Liver (tissue), 9 donors: Measurements from ENCODE around the gene PTPN14. TPM values are rescaled to one million over a fixed set of nuclear protein-coding genes. Genes with fewer than 3 reads are reported as not detected.

ENCODE experiments used
- DNase-seq: peaks from one replicate; pipeline ENCODE4 v3.0.0-alpha.2; 2017; ENCODE audit warnings: low spot score
- H3K27ac ChIP-seq, 2 donors: one replicate each; pipeline ENCODE4 v1.7.0; 2013; ENCODE audit warnings: inconsistent platforms in 2 of 2, low read length in 2 of 2, control low read depth in 1 of 2, low read depth in 1 of 2, mild to moderate bottlenecking in 1 of 2
- H3K27me3 ChIP-seq, 4 donors: one replicate each; pipeline versions ENCODE4 v1.6.1 to v1.7.0; 2013; ENCODE audit warnings: low read length in 3 of 4, inconsistent platforms in 1 of 4, mild to moderate bottlenecking in 1 of 4, moderate library complexity in 1 of 4; ENCODE audit not compliant: control insufficient read depth in 4 of 4, insufficient read depth in 4 of 4
- H3K36me3 ChIP-seq, 4 donors: one replicate each; pipeline versions ENCODE4 v1.6.1 to v1.7.0; 2013; ENCODE audit warnings: low read length in 3 of 4, mild to moderate bottlenecking in 3 of 4, low read depth in 1 of 4, moderate library complexity in 1 of 4; ENCODE audit not compliant: control insufficient read depth in 4 of 4, insufficient read depth in 3 of 4
- H3K4me1 ChIP-seq, 4 donors: one replicate each; pipeline versions ENCODE4 v1.6.1 to v1.7.0; 2013; ENCODE audit warnings: low read length in 3 of 4, mild to moderate bottlenecking in 3 of 4, moderate library complexity in 1 of 4; ENCODE audit not compliant: control insufficient read depth in 4 of 4, insufficient read depth in 4 of 4
- H3K4me3 ChIP-seq, 3 donors: one replicate each; pipeline versions ENCODE4 v1.6.1 to v1.7.0; 2013; ENCODE audit warnings: low read length in 3 of 3, control low read depth in 1 of 3, low read depth in 1 of 3, mild to moderate bottlenecking in 1 of 3
- H3K9ac ChIP-seq, 2 donors: one replicate each; pipeline ENCODE4 v1.7.0; 2013; ENCODE audit warnings: low read length in 2 of 2, mild to moderate bottlenecking in 2 of 2, moderate library complexity in 2 of 2, control low read depth in 1 of 2, low read depth in 1 of 2
- H3K9me3 ChIP-seq, 4 donors: one replicate each; pipeline versions ENCODE4 v1.6.1 to v1.7.0; 2013; ENCODE audit warnings: low read length in 3 of 4; ENCODE audit not compliant: control insufficient read depth in 4 of 4
- EGR1 ChIP-seq, 2 donors: IDR thresholded peaks; 2 replicates each; pipeline ENCODE4 v1.6.1; 2016 to 2018; ENCODE audit warnings: antibody characterized with exemption in 2 of 2, low read depth in 2 of 2
- FOXA1 ChIP-seq: IDR thresholded peaks from 2 replicates; pipeline ENCODE4 v1.6.1; 2016; ENCODE audit warnings: antibody characterized with exemption
- FOXA2 ChIP-seq: IDR thresholded peaks from 2 replicates; pipeline ENCODE4 v1.6.1; 2016; ENCODE audit warnings: antibody characterized with exemption
- GABPA ChIP-seq, 2 donors: IDR thresholded peaks in 1 of 2; conservative IDR thresholded peaks in 1 of 2; 2 replicates each; pipeline ENCODE4 v1.6.1; 2016; ENCODE audit warnings: antibody characterized with exemption in 2 of 2, mild to moderate bottlenecking in 1 of 2, moderate library complexity in 1 of 2
- HNF4A ChIP-seq, 2 donors: conservative IDR thresholded peaks; 2 replicates each; pipeline ENCODE4 v1.6.1; 2016; ENCODE audit warnings: antibody characterized with exemption in 2 of 2, mild to moderate bottlenecking in 2 of 2
- HNF4G ChIP-seq: IDR thresholded peaks from 2 replicates; pipeline ENCODE4 v1.6.1; 2016; ENCODE audit warnings: antibody characterized with exemption
- JUND ChIP-seq, 2 donors: IDR thresholded peaks; 2 replicates each; pipeline ENCODE4 v1.6.1; 2016; ENCODE audit warnings: antibody characterized with exemption in 2 of 2
- MAX ChIP-seq: IDR thresholded peaks from 2 replicates; pipeline ENCODE4 v1.6.1; 2016; ENCODE audit warnings: antibody characterized with exemption
- NR2F2 ChIP-seq: IDR thresholded peaks from 2 replicates; pipeline ENCODE4 v1.6.1; 2016; ENCODE audit warnings: antibody characterized with exemption
- RAD21 ChIP-seq, 2 donors: IDR thresholded peaks; 2 replicates each; pipeline ENCODE4 v1.6.1; 2016; ENCODE audit warnings: antibody characterized with exemption in 2 of 2, mild to moderate bottlenecking in 2 of 2
- REST ChIP-seq: IDR thresholded peaks from 2 replicates; pipeline ENCODE4 v1.6.1; 2016; ENCODE audit warnings: antibody characterized with exemption, mild to moderate bottlenecking
- RXRA ChIP-seq, 2 donors: IDR thresholded peaks; 2 replicates each; pipeline ENCODE4 v1.6.1; 2017 to 2018; ENCODE audit warnings: antibody characterized with exemption in 2 of 2, mild to moderate bottlenecking in 1 of 2
- SP1 ChIP-seq: IDR thresholded peaks from 2 replicates; pipeline ENCODE4 v1.6.1; 2018; ENCODE audit warnings: antibody characterized with exemption, mild to moderate bottlenecking
- TAF1 ChIP-seq: conservative IDR thresholded peaks from 2 replicates; pipeline ENCODE4 v1.6.1; 2016; ENCODE audit warnings: antibody characterized with exemption, mild to moderate bottlenecking
- YY1 ChIP-seq: IDR thresholded peaks from 2 replicates; pipeline ENCODE4 v1.6.1; 2016; ENCODE audit warnings: antibody characterized with exemption, mild to moderate bottlenecking
- WGBS: extraction: QIAGEN DNeasy Blood & Tissue Kit; methylation state at CpG from one replicate; pipeline ENCODE4 v1.1.7; 2013; 5-methylcytosine and 5-hydroxymethylcytosine counted together
- polyA plus RNA-seq, 2 donors: library from polyadenylated mRNA; stranded (reverse) in 1 of 2; unstranded in 1 of 2; fragments of 200-250 nt in 1 of 2; fragments of >200 nt in 1 of 2; fragmentation: Nextera tagmentation in 1 of 2; extraction: Ambion mirVana in 1 of 2; gene quantifications; one replicate each; pipeline versions ENCODE4 v1.2.1 to v1.2.3, GENCODE V29; 2013 to 2015
- total RNA-seq, 2 donors: library from RNA; depleted of rRNA; stranded (reverse); fragments of >200 nt; gene quantifications; one replicate each; pipeline ENCODE4 v1.2.3, GENCODE V29; 2014
- TF ChIP-seq, protein P1 (sequence below): IDR thresholded peaks from 2 replicates; pipeline ENCODE4 v1.6.1; 2016; ENCODE audit warnings: antibody characterized with exemption
- TF ChIP-seq, protein P2 (sequence below): IDR thresholded peaks from 2 replicates; pipeline ENCODE4 v1.6.1; 2016; ENCODE audit warnings: antibody characterized with exemption
- TF ChIP-seq, protein P3 (sequence below): fragments of 150-350 bp; IDR thresholded peaks from 2 replicates; pipeline ENCODE4 v1.5.1; 2017; ENCODE audit warnings: improper control_type of control experiment, low read depth, low read length; ENCODE audit not compliant: missing input control
- donor health status: healthy.
- donor health status: healthy.
- donor health status: healthy.
- donor health status: healthy.
- donor health status: healthy.

The PTPN14 gene
- total and polyA plus RNA-seq, 4 donors = 0.54 to 3.2 (median 1.5) TPM

- TF ChIP-seq RAD21 (IDR thresholded peaks at IDR 0.05) = no peak
- TF ChIP-seq, protein P1, sequence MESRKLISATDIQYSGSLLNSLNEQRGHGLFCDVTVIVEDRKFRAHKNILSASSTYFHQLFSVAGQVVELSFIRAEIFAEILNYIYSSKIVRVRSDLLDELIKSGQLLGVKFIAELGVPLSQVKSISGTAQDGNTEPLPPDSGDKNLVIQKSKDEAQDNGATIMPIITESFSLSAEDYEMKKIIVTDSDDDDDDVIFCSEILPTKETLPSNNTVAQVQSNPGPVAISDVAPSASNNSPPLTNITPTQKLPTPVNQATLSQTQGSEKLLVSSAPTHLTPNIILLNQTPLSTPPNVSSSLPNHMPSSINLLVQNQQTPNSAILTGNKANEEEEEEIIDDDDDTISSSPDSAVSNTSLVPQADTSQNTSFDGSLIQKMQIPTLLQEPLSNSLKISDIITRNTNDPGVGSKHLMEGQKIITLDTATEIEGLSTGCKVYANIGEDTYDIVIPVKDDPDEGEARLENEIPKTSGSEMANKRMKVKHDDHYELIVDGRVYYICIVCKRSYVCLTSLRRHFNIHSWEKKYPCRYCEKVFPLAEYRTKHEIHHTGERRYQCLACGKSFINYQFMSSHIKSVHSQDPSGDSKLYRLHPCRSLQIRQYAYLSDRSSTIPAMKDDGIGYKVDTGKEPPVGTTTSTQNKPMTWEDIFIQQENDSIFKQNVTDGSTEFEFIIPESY = no peak
- TF ChIP-seq RXRA (IDR thresholded peaks at IDR 0.05) = no peak
- TF ChIP-seq MAX = no peak
- TF ChIP-seq HNF4G = no peak
- Histone ChIP-seq H3K9ac (no peak overlapping the region), H3K4me1 (no peaks in the 10 kb centered on the region)
These were observed 99.8 kb downstream of the PTPN14 start for GRCh38 chr1:214451596-214451995.

DNA sequence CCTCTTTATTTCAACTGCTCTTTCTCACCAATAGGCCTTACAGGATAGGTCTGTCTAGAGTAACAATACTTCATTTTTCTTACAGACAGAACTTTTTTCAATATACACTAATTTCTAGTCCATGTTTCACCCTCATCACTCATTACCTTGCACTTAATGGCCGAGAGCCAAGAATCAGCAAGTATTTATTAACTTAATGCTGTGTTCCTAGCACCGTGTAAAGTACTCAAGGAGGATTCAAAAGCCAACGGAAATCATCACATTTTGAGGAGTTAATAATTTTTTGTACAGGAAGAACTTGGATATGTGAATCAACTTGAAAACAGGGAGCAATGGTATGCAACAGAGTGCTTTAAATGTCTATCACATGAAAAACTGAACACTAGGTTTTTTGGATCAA lies 102.0 kb downstream of the PTPN14 start:
- no peak for DNase-seq
- TF ChIP-seq YY1 = no peak
- no peak for TF ChIP-seq GABPA (IDR thresholded peaks at IDR 0.05 in 1 of 2, conservative IDR thresholded peaks at IDR 0.05 in 1 of 2)
- no peak for TF ChIP-seq HNF4G
- TF ChIP-seq HNF4A (conservative IDR thresholded peaks at IDR 0.05) = no peak
- TF ChIP-seq, protein P1 = no peak
- no peak for TF ChIP-seq RXRA (IDR thresholded peaks at IDR 0.05)
- no peak for TF ChIP-seq NR2F2
- TF ChIP-seq, protein P2, sequence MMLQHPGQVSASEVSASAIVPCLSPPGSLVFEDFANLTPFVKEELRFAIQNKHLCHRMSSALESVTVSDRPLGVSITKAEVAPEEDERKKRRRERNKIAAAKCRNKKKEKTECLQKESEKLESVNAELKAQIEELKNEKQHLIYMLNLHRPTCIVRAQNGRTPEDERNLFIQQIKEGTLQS = no peak
- TF ChIP-seq FOXA1 = no peak
- no peak for TF ChIP-seq MAX
- TF ChIP-seq, protein P3, sequence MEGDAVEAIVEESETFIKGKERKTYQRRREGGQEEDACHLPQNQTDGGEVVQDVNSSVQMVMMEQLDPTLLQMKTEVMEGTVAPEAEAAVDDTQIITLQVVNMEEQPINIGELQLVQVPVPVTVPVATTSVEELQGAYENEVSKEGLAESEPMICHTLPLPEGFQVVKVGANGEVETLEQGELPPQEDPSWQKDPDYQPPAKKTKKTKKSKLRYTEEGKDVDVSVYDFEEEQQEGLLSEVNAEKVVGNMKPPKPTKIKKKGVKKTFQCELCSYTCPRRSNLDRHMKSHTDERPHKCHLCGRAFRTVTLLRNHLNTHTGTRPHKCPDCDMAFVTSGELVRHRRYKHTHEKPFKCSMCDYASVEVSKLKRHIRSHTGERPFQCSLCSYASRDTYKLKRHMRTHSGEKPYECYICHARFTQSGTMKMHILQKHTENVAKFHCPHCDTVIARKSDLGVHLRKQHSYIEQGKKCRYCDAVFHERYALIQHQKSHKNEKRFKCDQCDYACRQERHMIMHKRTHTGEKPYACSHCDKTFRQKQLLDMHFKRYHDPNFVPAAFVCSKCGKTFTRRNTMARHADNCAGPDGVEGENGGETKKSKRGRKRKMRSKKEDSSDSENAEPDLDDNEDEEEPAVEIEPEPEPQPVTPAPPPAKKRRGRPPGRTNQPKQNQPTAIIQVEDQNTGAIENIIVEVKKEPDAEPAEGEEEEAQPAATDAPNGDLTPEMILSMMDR = no peak
- no peak for TF ChIP-seq SP1
- TF ChIP-seq JUND (IDR thresholded peaks at IDR 0.05) = no peak
- TF ChIP-seq TAF1 = no peak
- no peak for TF ChIP-seq EGR1 (IDR thresholded peaks at IDR 0.05; ENCODE audit: low read depth in 2 of 2)
- TF ChIP-seq RAD21 (IDR thresholded peaks at IDR 0.05) = no peak
- TF ChIP-seq FOXA2 = no peak
- TF ChIP-seq REST = no peak
- H3K4me3 ChIP-seq = no peak overlapping the region
- no peaks in the 10 kb centered on the region for H3K36me3 ChIP-seq
- H3K27ac ChIP-seq = no peak overlapping the region
- WGBS = 85% methylated on average over 3 of the region's 3 CpGs
- H3K4me1 ChIP-seq = no peaks in the 10 kb centered on the region
- no peaks in the 10 kb centered on the region for H3K9me3 ChIP-seq
- H3K9ac ChIP-seq = no peak overlapping the region
- H3K27me3 ChIP-seq = no peaks in the 10 kb centered on the region

More at GRCh38 chr1:214451596-214451995, 99.8 kb downstream of the PTPN14 start:
- WGBS = 90% methylated on average over 4 of the region's 4 CpGs
- Histone ChIP-seq H3K27me3 (no peaks in the 10 kb centered on the region), H3K27ac (no peak overlapping the region), H3K4me3 (no peak overlapping the region), H3K9me3 (no peaks in the 10 kb centered on the region), H3K36me3 (no peaks in the 10 kb centered on the region)
- no peak for DNase-seq
